Measurements from ENCODE around the gene PDE9A.

DNA sequence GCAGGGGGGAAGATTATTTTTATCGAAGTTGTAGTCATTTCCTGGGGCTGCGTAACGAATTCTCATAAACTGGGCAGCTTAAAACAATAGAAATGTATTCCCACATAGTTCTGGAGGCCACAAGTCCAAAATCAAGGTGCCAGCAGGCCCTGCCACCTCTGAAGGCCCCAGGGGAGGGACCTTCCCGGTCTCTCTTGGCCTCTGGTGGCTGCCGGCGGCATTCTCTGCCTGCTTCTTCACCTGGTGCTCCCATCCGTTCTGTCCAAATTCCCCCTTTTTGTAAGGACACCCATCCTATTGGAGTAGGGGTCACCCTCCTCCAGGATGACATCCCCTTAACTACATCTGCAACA lies 92.8 kb downstream of the PDE9A start:
- TF ChIP-seq, protein P1, sequence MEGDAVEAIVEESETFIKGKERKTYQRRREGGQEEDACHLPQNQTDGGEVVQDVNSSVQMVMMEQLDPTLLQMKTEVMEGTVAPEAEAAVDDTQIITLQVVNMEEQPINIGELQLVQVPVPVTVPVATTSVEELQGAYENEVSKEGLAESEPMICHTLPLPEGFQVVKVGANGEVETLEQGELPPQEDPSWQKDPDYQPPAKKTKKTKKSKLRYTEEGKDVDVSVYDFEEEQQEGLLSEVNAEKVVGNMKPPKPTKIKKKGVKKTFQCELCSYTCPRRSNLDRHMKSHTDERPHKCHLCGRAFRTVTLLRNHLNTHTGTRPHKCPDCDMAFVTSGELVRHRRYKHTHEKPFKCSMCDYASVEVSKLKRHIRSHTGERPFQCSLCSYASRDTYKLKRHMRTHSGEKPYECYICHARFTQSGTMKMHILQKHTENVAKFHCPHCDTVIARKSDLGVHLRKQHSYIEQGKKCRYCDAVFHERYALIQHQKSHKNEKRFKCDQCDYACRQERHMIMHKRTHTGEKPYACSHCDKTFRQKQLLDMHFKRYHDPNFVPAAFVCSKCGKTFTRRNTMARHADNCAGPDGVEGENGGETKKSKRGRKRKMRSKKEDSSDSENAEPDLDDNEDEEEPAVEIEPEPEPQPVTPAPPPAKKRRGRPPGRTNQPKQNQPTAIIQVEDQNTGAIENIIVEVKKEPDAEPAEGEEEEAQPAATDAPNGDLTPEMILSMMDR (conservative IDR thresholded peaks at IDR 0.05; ENCODE audit: low read depth, low read length): no peak
- TF ChIP-seq POLR2A (IDR thresholded peaks at IDR 0.05; ENCODE audit: low read depth, low read length) (no peak), MXI1 (IDR thresholded peaks at IDR 0.05; ENCODE audit: borderline replicate concordance, low read depth, low read length) (no peak), CEBPB (IDR thresholded peaks at IDR 0.05; ENCODE audit: low read depth, low read length) (no peak), RAD21 (IDR thresholded peaks at IDR 0.05; ENCODE audit: low read length) (no peak), RFX5 (IDR thresholded peaks at IDR 0.05; ENCODE audit: low read depth, low read length) (no peak), MAFK (IDR thresholded peaks at IDR 0.05; ENCODE audit: low read depth, low read length) (no peak), BHLHE40 (IDR thresholded peaks at IDR 0.05; ENCODE audit: low read depth, low read length) (no peak), FOS (IDR thresholded peaks at IDR 0.05; ENCODE audit: low read depth, low read length) (no peak)
- TF ChIP-seq, protein P2, sequence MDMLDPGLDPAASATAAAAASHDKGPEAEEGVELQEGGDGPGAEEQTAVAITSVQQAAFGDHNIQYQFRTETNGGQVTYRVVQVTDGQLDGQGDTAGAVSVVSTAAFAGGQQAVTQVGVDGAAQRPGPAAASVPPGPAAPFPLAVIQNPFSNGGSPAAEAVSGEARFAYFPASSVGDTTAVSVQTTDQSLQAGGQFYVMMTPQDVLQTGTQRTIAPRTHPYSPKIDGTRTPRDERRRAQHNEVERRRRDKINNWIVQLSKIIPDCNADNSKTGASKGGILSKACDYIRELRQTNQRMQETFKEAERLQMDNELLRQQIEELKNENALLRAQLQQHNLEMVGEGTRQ (IDR thresholded peaks at IDR 0.05; ENCODE audit: low read depth, low read length): no peak
